Spleen (tissue), 11 donors: ENCODE results near the gene HTR3D. TPM values are rescaled to one million over a fixed set of nuclear protein-coding genes. Genes with fewer than 3 reads are reported as not detected.
"Not testable (repeated sequence)": the region's sequence is repeated elsewhere in the genome, so short reads cannot be mapped to it uniquely, and the experiment has no call there.

Experiments
- DNase-seq: peaks from one replicate; pipeline ENCODE4 v3.0.0-alpha.2; 2020
- H3K27ac ChIP-seq, 8 donors: fragments of 200-600 bp; sonication (generic) in 7 of 8; 1 replicate in 4 of 8; 2 replicates in 4 of 8; pipeline versions ENCODE4 v1.5.0 to v1.8.0; 2016 to 2021; ENCODE audit warnings: inconsistent platforms in 4 of 8, mild to moderate bottlenecking in 4 of 8, moderate library complexity in 1 of 8
- H3K27me3 ChIP-seq, 7 donors: fragments of 200-600 bp; sonication (generic) in 6 of 7; replicated peaks in 1 of 7; 1 replicate in 4 of 7; 2 replicates in 3 of 7; pipeline versions ENCODE4 v1.5.0 to v1.8.0; 2016 to 2021; ENCODE audit warnings: inconsistent platforms in 3 of 7, mild to moderate bottlenecking in 1 of 7
- H3K36me3 ChIP-seq, 6 donors: fragments of 200-600 bp; sonication (generic) in 5 of 6; 1 replicate in 4 of 6; 2 replicates in 2 of 6; pipeline versions ENCODE4 v1.5.0 to v1.8.0; 2016 to 2021; ENCODE audit warnings: inconsistent platforms in 2 of 6
- H3K4me1 ChIP-seq, 6 donors: fragments of 200-600 bp; sonication (generic) in 5 of 6; 1 replicate in 3 of 6; 2 replicates in 3 of 6; pipeline versions ENCODE4 v1.5.0 to v1.8.0; 2016 to 2021; ENCODE audit warnings: inconsistent platforms in 3 of 6
- H3K4me3 ChIP-seq, 8 donors: fragments of 200-600 bp; sonication (generic) in 7 of 8; 1 replicate in 4 of 8; 2 replicates in 4 of 8; pipeline versions ENCODE4 v1.5.0 to v1.8.0; 2016 to 2021; ENCODE audit warnings: inconsistent platforms in 4 of 8, mild to moderate bottlenecking in 4 of 8, moderate library complexity in 2 of 8
- H3K9me3 ChIP-seq, 8 donors: fragments of 200-600 bp; sonication (generic) in 7 of 8; 1 replicate in 4 of 8; 2 replicates in 4 of 8; pipeline versions ENCODE4 v1.5.0 to v1.8.0; 2016 to 2021; ENCODE audit warnings: inconsistent platforms in 4 of 8
- CTCF ChIP-seq, 11 experiments: fragments of 200-600 bp in 7 of 11; fragments of 450-650 bp in 4 of 11; sonication (generic) in 4 of 11; IDR thresholded peaks in 8 of 11; conservative IDR thresholded peaks in 3 of 11; 1 replicate in 7 of 11; 2 replicates in 4 of 11; pipeline versions ENCODE4 v1.4.0 to v1.8.0; 2016 to 2021; ENCODE audit warnings: antibody characterized with exemption in 11 of 11, inconsistent platforms in 4 of 11, mild to moderate bottlenecking in 1 of 11
- POLR2A ChIP-seq, 3 donors: fragments of 450-650 bp; IDR thresholded peaks; one replicate each; pipeline ENCODE4 v1.5.1; 2017; ENCODE audit warnings: antibody characterized with exemption in 3 of 3, mild to moderate bottlenecking in 1 of 3
- POLR2AphosphoS5 ChIP-seq, 3 donors: sonication (generic); formaldehyde crosslinking; IDR thresholded peaks; one replicate each; pipeline ENCODE4 v1.5.1; 2017; ENCODE audit warnings: antibody characterized with exemption in 3 of 3
- WGBS, 5 donors: extraction: QIAGEN DNeasy Blood & Tissue Kit in 3 of 5; methylation state at CpG; one replicate each; pipeline versions ENCODE4 v1.1.5 to v1.1.7; 2013 to 2018; 5-methylcytosine and 5-hydroxymethylcytosine counted together
- intact Hi-C: fragments of 100-400 bp; cut with DNase I; formaldehyde crosslinking; loops from one replicate; pipeline ENCODE4 v1.15.0; 2023; ENCODE audit warnings: low total_unique reads
- polyA plus RNA-seq, 3 donors: library from polyadenylated mRNA; stranded (reverse); fragments of 200-250 nt; gene quantifications; one replicate each; pipeline ENCODE4 v1.2.1, GENCODE V29; 2013
- total RNA-seq, 7 donors: library from RNA; depleted of rRNA in 3 of 7; stranded (reverse); fragments of >200 nt in 3 of 7; fragmentation: NEBNext Ultra II Directional in 4 of 7; extraction: Animal tissue kit (Norgen Biotek cat#: 25700) in 4 of 7; gene quantifications; one replicate each; pipeline versions ENCODE4 v1.1.0 to v1.2.1, GENCODE V29; 2016 to 2021
- donor health status: healthy with polysubstance abuse.
- donor health status: DM: no; HTN: no; CAD: no; lungs with moderate emphysema.
- donor health status: DM: no; HTN: no; CAD: no.
- donor health status: Bipolar disorder and iron deficiency.
- donor health status: healthy.
- donor health status: DM: no; HTN: no; CAD: no.
- donor health status: DM: yes; HTN: yes; CAD: no.

HTR3D gene
- total and polyA plus RNA-seq, 10 donors: not detected

DNA sequence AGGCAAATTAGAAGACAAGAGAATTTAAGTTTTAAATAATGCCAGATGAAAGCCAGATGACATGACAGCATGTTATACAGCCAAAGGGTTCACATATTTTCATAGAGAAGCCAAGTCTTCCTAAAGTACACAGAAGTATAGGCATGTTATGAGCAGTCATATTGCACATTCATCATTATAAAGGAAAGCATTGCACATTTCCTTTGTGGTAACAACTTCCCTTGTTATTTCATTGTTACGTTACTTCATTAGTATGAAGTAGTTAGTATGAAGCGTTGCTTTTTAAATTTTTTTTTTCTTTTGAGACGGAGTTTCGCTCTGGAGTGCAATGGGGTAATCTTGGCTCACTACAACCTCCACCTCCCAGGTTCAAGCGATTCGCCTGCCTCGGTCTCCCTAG is 9.2 kb upstream of the HTR3D start:
- Histone ChIP-seq H3K36me3 (no peaks in the 10 kb centered on the region), H3K27me3 (peaks cover 0 to 2% (median 0%) of the 10 kb centered on the region in 7 donors), H3K4me3 (peak overlapping the region in 1 of 8 donors; percentile 31), H3K4me1 (peaks cover 0 to 12% (median 8%) of the 10 kb centered on the region in 6 donors), H3K27ac (peak overlapping the region in 6 of 8 donors; percentile 46 to 87 (median 76)), H3K9me3 (no peaks in the 10 kb centered on the region)
- TF ChIP-seq POLR2AphosphoS5 (IDR thresholded peaks at IDR 0.05) (no peak), POLR2A (IDR thresholded peaks at IDR 0.05) (no peak), CTCF (IDR thresholded peaks at IDR 0.05 in 8 of 11, conservative IDR thresholded peaks at IDR 0.05 in 3 of 11) (no peak)
- intact Hi-C loops: no loop called here
- DNase-seq: no peak
- WGBS, 5 donors: 14 to 35% (median 24%) methylated on average over 7 of the region's 7 CpGs

DNA sequence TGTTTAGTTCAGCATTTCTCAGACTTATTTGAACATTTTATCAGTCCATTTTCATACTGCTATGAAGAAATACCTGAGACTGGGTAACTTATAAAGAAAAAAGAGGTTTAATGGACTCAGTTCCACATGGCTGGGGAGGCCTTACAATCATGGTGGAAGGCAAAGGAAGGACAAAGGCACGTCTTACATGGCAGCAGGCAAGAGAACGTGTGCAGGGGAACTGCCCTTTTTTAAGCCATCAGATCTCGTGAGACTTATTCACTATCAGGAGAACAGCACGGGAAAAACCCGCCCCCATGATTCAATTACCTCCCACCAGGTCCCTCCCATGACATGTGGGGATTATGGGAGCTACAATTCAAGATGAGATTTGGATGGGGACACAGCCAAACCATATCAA is 6.3 kb upstream of the HTR3D start:
- intact Hi-C loops, H3K9me3 ChIP-seq, DNase-seq, H3K4me3 ChIP-seq, H3K36me3 ChIP-seq, H3K4me1 ChIP-seq, H3K27ac ChIP-seq, H3K27me3 ChIP-seq: not testable (repeated sequence)
- 71 to 80% (median 73%) methylated on average over 5 of the region's 5 CpGs for WGBS, 5 donors

GRCh38 chr3:184028275-184028890 is 3.2 kb upstream of the HTR3D start:
- intact Hi-C loops, H3K9me3 ChIP-seq, H3K27ac ChIP-seq, H3K36me3 ChIP-seq, DNase-seq, H3K4me1 ChIP-seq, H3K27me3 ChIP-seq, H3K4me3 ChIP-seq: not testable (repeated sequence)
- WGBS, 5 donors: 89 to 100% (median 93%) methylated on average over 1 of the region's 1 CpG

DNA sequence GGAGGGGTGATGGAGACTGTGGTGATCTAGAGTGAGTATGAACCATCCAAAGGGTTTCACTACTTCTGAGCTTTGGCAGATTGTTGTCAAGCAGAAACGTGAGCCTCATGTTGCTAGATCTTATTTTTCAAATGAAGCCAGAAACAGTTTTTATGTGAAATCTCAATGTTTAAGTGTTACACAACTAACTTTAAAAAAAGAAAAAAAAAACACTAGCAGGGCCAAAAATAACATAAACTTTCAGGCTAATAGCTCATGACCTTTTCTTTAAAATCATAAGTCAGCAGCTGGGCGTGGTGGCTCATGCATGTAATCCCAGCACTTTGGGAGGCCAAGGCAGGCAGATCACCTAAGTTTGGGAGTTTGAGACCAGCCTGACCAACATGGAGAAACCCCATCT is 2.1 kb upstream of the HTR3D start:
- Histone ChIP-seq H3K27ac (no peak overlapping the region), H3K4me3 (no peak overlapping the region), H3K9me3 (no peaks in the 10 kb centered on the region), H3K4me1 (no peaks in the 10 kb centered on the region), H3K36me3 (no peaks in the 10 kb centered on the region), H3K27me3 (peaks cover 0 to 4% (median 0%) of the 10 kb centered on the region in 7 donors)
- no peak for DNase-seq
- intact Hi-C loops: no loop called here
- WGBS, 5 donors: 75 to 93% (median 86%) methylated on average over 2 of the region's 2 CpGs
- no peak for TF ChIP-seq POLR2AphosphoS5 (IDR thresholded peaks at IDR 0.05)

DNA sequence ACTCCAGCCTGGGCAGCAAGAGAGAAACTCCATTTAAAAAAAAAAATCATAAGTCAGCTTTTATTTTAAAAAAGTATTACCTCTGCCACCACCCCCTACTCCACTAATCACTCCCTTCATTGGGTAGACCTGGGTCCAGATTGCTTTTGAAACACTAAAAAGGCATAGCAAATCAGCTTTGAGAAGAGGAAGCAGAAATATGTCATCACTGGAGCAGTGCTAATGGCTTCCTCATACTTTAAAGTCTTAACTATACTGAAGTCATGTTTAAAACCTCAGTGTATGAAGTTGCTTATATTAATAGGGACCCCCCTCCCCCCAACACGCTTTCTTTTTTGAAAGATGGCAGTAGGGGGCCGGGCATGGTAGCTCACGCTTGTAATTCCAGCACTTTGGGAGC is 1.0 kb upstream of the HTR3D start:
- Histone ChIP-seq H3K4me3 (no peak overlapping the region), H3K27ac (no peak overlapping the region), H3K4me1 (no peaks in the 10 kb centered on the region), H3K27me3 (peaks cover 0 to 4% (median 0%) of the 10 kb centered on the region in 7 donors), H3K9me3 (no peaks in the 10 kb centered on the region), H3K36me3 (no peaks in the 10 kb centered on the region)
- DNase-seq: no peak
- TF ChIP-seq CTCF (IDR thresholded peaks at IDR 0.05 in 8 of 11, conservative IDR thresholded peaks at IDR 0.05 in 3 of 11) (no peak), POLR2A (IDR thresholded peaks at IDR 0.05) (no peak), POLR2AphosphoS5 (IDR thresholded peaks at IDR 0.05) (no peak)
- 78 to 91% (median 84%) methylated on average over 3 of the region's 3 CpGs for WGBS, 5 donors
- intact Hi-C loops: no loop called here

DNA sequence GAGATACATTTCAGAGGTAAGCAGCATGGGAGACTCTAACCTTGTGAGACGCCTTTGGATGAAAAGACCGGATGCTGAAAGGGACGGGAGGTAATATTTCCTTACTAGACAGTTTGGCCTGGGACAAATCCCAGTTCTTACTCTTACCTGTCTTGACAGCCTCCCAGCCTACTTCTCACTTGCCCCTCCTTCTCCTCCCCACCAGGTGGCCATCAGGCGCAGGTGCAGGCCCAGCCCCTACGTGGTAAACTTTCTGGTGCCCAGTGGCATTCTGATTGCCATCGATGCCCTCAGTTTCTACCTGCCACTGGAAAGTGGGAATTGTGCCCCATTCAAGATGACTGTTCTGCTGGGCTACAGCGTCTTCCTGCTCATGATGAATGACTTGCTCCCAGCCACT is 6.3 kb downstream of the HTR3D start:
- no peak for DNase-seq
- Histone ChIP-seq H3K4me3 (no peak overlapping the region), H3K4me1 (no peaks in the 10 kb centered on the region), H3K27ac (no peak overlapping the region), H3K9me3 (no peaks in the 10 kb centered on the region), H3K36me3 (no peaks in the 10 kb centered on the region), H3K27me3 (peaks cover 0 to 4% (median 0%) of the 10 kb centered on the region in 7 donors)
- WGBS, 5 donors: 66 to 83% (median 70%) methylated on average over 7 of the region's 7 CpGs
- TF ChIP-seq POLR2AphosphoS5 (IDR thresholded peaks at IDR 0.05) (no peak), CTCF (IDR thresholded peaks at IDR 0.05 in 8 of 11, conservative IDR thresholded peaks at IDR 0.05 in 3 of 11) (no peak), POLR2A (IDR thresholded peaks at IDR 0.05) (no peak)
- intact Hi-C loops: no loop called here

- H3K27ac ChIP-seq, H3K36me3 ChIP-seq, intact Hi-C loops, H3K27me3 ChIP-seq, H3K9me3 ChIP-seq, H3K4me1 ChIP-seq, DNase-seq, H3K4me3 ChIP-seq: not testable (repeated sequence)
- 62 to 75% (median 69%) methylated on average over 7 to 9 of the region's 9 CpGs for WGBS, 5 donors
Observed at GRCh38 chr3:184038307-184038706, 6.8 kb downstream of the HTR3D start.
